ENCODE measurements around the gene ADGRG2.

ADGRG2 gene

DNA sequence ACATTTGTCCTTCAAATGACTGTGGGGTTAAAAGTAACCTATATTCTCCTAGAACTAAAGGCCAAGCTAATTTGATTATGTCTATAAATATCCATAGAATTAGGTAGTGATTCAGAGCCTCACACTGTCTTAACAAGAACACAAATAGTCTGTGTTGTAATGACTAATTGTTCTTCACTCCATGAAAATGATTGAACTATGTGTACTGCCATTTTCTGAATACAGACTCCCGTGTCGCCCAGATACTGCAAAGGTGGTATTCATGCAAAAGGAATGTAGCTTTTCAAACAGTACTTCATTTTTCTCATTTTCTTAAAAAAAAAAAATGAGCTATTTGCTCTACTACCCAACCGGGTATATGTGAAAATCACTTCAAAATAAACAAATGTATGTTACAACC lies 127.0 kb downstream of the ADGRG2 start:
- H3K27ac ChIP-seq (ENCODE audit: insufficient read depth in 1 of 2, low read depth in 1 of 2, low read length in 2 of 2, poor library complexity in 1 of 2, severe bottlenecking in 2 of 2): no peak overlapping the region
- no peaks in the 10 kb centered on the region for H3K9me3 ChIP-seq (ENCODE audit: control extremely low read depth in 1 of 5, control insufficient read depth in 4 of 5, insufficient read depth in 2 of 5, low read depth in 1 of 5, low read length in 4 of 5)
- peaks cover 0 to 2% (median 0%) of the 10 kb centered on the region in 5 experiments for H3K27me3 ChIP-seq (replicated peaks in 2 of 5; ENCODE audit: control insufficient read depth in 4 of 5, insufficient read depth in 5 of 5, low read length in 4 of 5)
- ChIA-PET CTCF (interaction anchor here (0.6 kb wide), 1 partner anchor 48 kb away, joined by 4 read pairs; no protein-coding TSS in a partner anchor), POLR2A (no interaction called here)
- H3K4me1 ChIP-seq (ENCODE audit: control extremely low read depth in 1 of 4, control insufficient read depth in 4 of 4, insufficient read depth in 4 of 4, low read length in 3 of 4): no peaks in the 10 kb centered on the region
- DNase-seq: no peak
- no peak overlapping the region for H3K4me3 ChIP-seq (ENCODE audit: control insufficient read depth in 1 of 7, extremely low read depth in 1 of 7, insufficient read depth in 4 of 7, low read depth in 2 of 7, low read length in 6 of 7)
- 100% methylated on average over 2 of the region's 3 CpGs for WGBS (ENCODE audit: insufficient coverage)
- H3K36me3 ChIP-seq (ENCODE audit: control insufficient read depth in 4 of 4, insufficient read depth in 4 of 4, low read length in 3 of 4): no peaks in the 10 kb centered on the region

DNA sequence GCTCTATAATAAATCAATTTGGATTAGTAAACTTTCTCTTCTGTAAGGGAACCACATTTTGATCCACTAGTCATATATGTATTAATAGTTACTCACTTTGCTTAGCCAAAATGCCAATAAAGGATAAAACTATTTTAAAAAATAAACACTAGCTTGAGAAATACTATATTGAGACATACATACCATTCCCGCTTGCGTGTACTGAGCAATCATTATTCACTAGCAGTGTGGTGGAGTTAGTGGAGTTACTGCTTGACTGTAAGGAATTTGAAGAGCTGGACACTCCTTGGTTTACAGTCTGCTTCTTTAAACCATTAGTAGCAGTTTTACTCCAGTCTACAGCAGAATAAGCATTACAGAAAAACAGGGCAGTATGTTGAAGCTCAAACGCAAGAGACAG lies 127.6 kb downstream of the ADGRG2 start:
- Histone ChIP-seq H3K27me3 (replicated peaks in 2 of 5; ENCODE audit: control insufficient read depth in 4 of 5, insufficient read depth in 5 of 5, low read length in 4 of 5) (peaks cover 0 to 2% (median 0%) of the 10 kb centered on the region in 5 experiments), H3K4me3 (ENCODE audit: control insufficient read depth in 1 of 7, extremely low read depth in 1 of 7, insufficient read depth in 4 of 7, low read depth in 2 of 7, low read length in 6 of 7) (no peak overlapping the region), H3K9me3 (ENCODE audit: control extremely low read depth in 1 of 5, control insufficient read depth in 4 of 5, insufficient read depth in 2 of 5, low read depth in 1 of 5, low read length in 4 of 5) (no peaks in the 10 kb centered on the region), H3K36me3 (ENCODE audit: control insufficient read depth in 4 of 4, insufficient read depth in 4 of 4, low read length in 3 of 4) (no peaks in the 10 kb centered on the region), H3K27ac (ENCODE audit: insufficient read depth in 1 of 2, low read depth in 1 of 2, low read length in 2 of 2, poor library complexity in 1 of 2, severe bottlenecking in 2 of 2) (no peak overlapping the region), H3K4me1 (ENCODE audit: control extremely low read depth in 1 of 4, control insufficient read depth in 4 of 4, insufficient read depth in 4 of 4, low read length in 3 of 4) (no peaks in the 10 kb centered on the region)
- WGBS (ENCODE audit: insufficient coverage): 100% methylated on average over 1 of the region's 3 CpGs
- no peak for DNase-seq
- CTCF ChIA-PET: no interaction called here
- POLR2A ChIA-PET: no interaction called here

- H3K4me3 ChIP-seq (ENCODE audit: control insufficient read depth in 1 of 7, extremely low read depth in 1 of 7, insufficient read depth in 4 of 7, low read depth in 2 of 7, low read length in 6 of 7): no peak overlapping the region
- no peak for DNase-seq
- ChIA-PET CTCF (interaction anchor here (0.6 kb wide), 1 partner anchor 25 kb away, joined by 3 read pairs; no protein-coding TSS in a partner anchor), POLR2A (no interaction called here)
- 92% methylated on average over 5 of the region's 7 CpGs for WGBS (ENCODE audit: insufficient coverage)
- H3K4me1 ChIP-seq (ENCODE audit: control extremely low read depth in 1 of 4, control insufficient read depth in 4 of 4, insufficient read depth in 4 of 4, low read length in 3 of 4): no peaks in the 10 kb centered on the region
- no peaks in the 10 kb centered on the region for H3K36me3 ChIP-seq (ENCODE audit: control insufficient read depth in 4 of 4, insufficient read depth in 4 of 4, low read length in 3 of 4)
- no peaks in the 10 kb centered on the region for H3K9me3 ChIP-seq (ENCODE audit: control extremely low read depth in 1 of 5, control insufficient read depth in 4 of 5, insufficient read depth in 2 of 5, low read depth in 1 of 5, low read length in 4 of 5)
- H3K27ac ChIP-seq (ENCODE audit: insufficient read depth in 1 of 2, low read depth in 1 of 2, low read length in 2 of 2, poor library complexity in 1 of 2, severe bottlenecking in 2 of 2): no peak overlapping the region
- H3K27me3 ChIP-seq (replicated peaks in 2 of 5; ENCODE audit: control insufficient read depth in 4 of 5, insufficient read depth in 5 of 5, low read length in 4 of 5): peaks cover 0 to 2% (median 0%) of the 10 kb centered on the region in 5 experiments
Observed at GRCh38 chrX:18992829-18993228, 129.4 kb downstream of the ADGRG2 start.

DNA sequence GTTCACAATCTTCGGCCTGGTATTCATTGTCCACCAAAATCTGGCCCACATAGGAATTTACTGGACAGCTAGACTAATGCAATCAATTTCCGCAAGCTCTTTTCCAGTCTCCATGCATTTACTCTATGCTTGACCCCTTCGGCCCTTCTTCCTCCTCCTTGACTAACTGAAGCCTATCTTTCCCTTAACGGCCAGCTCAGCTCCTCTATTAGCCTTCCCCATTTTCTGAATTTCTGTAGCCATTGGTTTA lies 137.2 kb downstream of the ADGRG2 start:
- ChIA-PET CTCF (interaction anchor here (0.9 to 1.2 kb wide), 3 partner anchors 11 to 349 kb away, joined by 3 to 4 read pairs (median 3); no protein-coding TSS in a partner anchor), POLR2A (no interaction called here)
- peaks cover 5 to 14% (median 8%) of the 10 kb centered on the region in 4 experiments for H3K4me1 ChIP-seq (ENCODE audit: control extremely low read depth in 1 of 4, control insufficient read depth in 4 of 4, insufficient read depth in 4 of 4, low read length in 3 of 4)
- H3K36me3 ChIP-seq (ENCODE audit: control insufficient read depth in 4 of 4, insufficient read depth in 4 of 4, low read length in 3 of 4): peaks cover 0 to 3% (median under 1%) of the 10 kb centered on the region in 4 experiments
- WGBS (ENCODE audit: insufficient coverage): 53% methylated on average over 2 of the region's 4 CpGs
- no peak for DNase-seq
- no peaks in the 10 kb centered on the region for H3K9me3 ChIP-seq (ENCODE audit: control extremely low read depth in 1 of 5, control insufficient read depth in 4 of 5, insufficient read depth in 2 of 5, low read depth in 1 of 5, low read length in 4 of 5)
- peak overlapping the region; percentile 55 to 88 (median 70) for H3K4me3 ChIP-seq (ENCODE audit: control insufficient read depth in 1 of 7, extremely low read depth in 1 of 7, insufficient read depth in 4 of 7, low read depth in 2 of 7, low read length in 6 of 7)
- H3K27me3 ChIP-seq (replicated peaks in 2 of 5; ENCODE audit: control insufficient read depth in 4 of 5, insufficient read depth in 5 of 5, low read length in 4 of 5): peaks cover 0 to 15% (median 0%) of the 10 kb centered on the region in 5 experiments
- H3K27ac ChIP-seq (ENCODE audit: insufficient read depth in 1 of 2, low read depth in 1 of 2, low read length in 2 of 2, poor library complexity in 1 of 2, severe bottlenecking in 2 of 2): peak overlapping the region; percentile 80 to 92

DNA sequence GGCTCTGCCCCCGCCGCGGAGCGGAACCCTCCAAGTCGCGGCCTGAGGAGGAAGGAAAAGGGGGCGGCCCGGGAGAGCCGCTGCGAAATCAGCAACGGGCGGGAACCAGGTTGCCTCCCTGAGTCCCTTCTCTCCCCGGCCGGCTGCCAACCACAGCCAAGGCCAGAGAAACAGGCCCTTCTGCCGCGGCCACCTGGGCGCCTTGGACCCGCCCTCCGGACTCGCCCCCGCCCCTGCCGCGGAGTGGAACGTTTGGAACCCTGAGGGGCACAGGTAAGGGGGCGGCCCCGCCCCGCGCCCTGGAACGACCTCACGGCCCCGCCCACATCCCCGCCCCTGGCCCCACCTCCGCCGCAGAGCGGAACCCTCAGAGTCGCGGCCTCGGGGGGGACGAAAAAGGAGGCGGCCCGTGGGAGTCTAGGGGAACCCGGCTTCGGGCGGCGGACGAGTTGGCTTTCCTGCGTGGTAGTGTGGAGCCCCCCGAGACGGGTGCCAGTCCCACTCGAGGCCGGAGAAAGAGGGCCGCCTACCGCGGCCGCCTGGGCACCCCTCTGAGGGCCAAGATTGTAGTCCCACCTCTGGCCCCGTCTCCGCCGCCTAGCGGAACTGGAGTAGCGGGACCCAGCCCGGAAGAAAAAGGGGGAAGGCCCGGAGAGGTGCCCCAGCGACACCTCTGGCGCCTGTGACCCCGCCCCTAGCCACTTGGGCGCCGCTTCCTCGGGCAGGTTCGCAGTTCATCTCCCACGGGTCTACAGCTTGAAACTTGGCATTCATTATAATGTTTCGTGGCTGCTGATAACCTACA lies 137.7 kb downstream of the ADGRG2 start:
- ChIA-PET CTCF (interaction anchor here (0.9 to 1.2 kb wide), 2 partner anchors 11 to 349 kb away, joined by 3 read pairs; no protein-coding TSS in a partner anchor), POLR2A (no interaction called here)
- Histone ChIP-seq H3K9me3 (ENCODE audit: control extremely low read depth in 1 of 5, control insufficient read depth in 4 of 5, insufficient read depth in 2 of 5, low read depth in 1 of 5, low read length in 4 of 5) (no peaks in the 10 kb centered on the region), H3K36me3 (ENCODE audit: control insufficient read depth in 4 of 4, insufficient read depth in 4 of 4, low read length in 3 of 4) (peaks cover 0 to 3% (median under 1%) of the 10 kb centered on the region in 4 experiments), H3K27ac (ENCODE audit: insufficient read depth in 1 of 2, low read depth in 1 of 2, low read length in 2 of 2, poor library complexity in 1 of 2, severe bottlenecking in 2 of 2) (peak overlapping the region; percentile 80 to 92), H3K27me3 (replicated peaks in 2 of 5; ENCODE audit: control insufficient read depth in 4 of 5, insufficient read depth in 5 of 5, low read length in 4 of 5) (peaks cover 0 to 15% (median 0%) of the 10 kb centered on the region in 5 experiments), H3K4me1 (ENCODE audit: control extremely low read depth in 1 of 4, control insufficient read depth in 4 of 4, insufficient read depth in 4 of 4, low read length in 3 of 4) (peaks cover 5 to 14% (median 8%) of the 10 kb centered on the region in 4 experiments), H3K4me3 (ENCODE audit: control insufficient read depth in 1 of 7, extremely low read depth in 1 of 7, insufficient read depth in 4 of 7, low read depth in 2 of 7, low read length in 6 of 7) (peak overlapping the region; percentile 55 to 88 (median 70))
- WGBS (ENCODE audit: insufficient coverage): 27% methylated on average over 42 of the region's 71 CpGs
- peak; percentile 81 to 90 (median 89) for DNase-seq

GRCh38 chrX:18983666-18984380 lies 138.4 kb downstream of the ADGRG2 start, which contains the start of gene PHKA2:
PHKA2 (minus strand) TSS chrX:18984114; CDS start chrX:18983932, 182 bp downstream.
- CTCF ChIA-PET: no interaction called here
- POLR2A ChIA-PET: no interaction called here
- no peaks in the 10 kb centered on the region for H3K9me3 ChIP-seq (ENCODE audit: control extremely low read depth in 1 of 5, control insufficient read depth in 4 of 5, insufficient read depth in 2 of 5, low read depth in 1 of 5, low read length in 4 of 5)
- H3K4me3 ChIP-seq (ENCODE audit: control insufficient read depth in 1 of 7, extremely low read depth in 1 of 7, insufficient read depth in 4 of 7, low read depth in 2 of 7, low read length in 6 of 7): peak within 1 kb of the TSS; percentile 55 to 88 (median 70)
- peak; percentile 7 to 44 (median 28) for DNase-seq
- peaks cover 0 to 3% (median under 1%) of the 10 kb centered on the region in 4 experiments for H3K36me3 ChIP-seq (ENCODE audit: control insufficient read depth in 4 of 4, insufficient read depth in 4 of 4, low read length in 3 of 4)
- peak within 1 kb of the TSS; percentile 80 to 92 for H3K27ac ChIP-seq (ENCODE audit: insufficient read depth in 1 of 2, low read depth in 1 of 2, low read length in 2 of 2, poor library complexity in 1 of 2, severe bottlenecking in 2 of 2)
- peaks cover 5 to 14% (median 8%) of the 10 kb centered on the region in 4 experiments for H3K4me1 ChIP-seq (ENCODE audit: control extremely low read depth in 1 of 4, control insufficient read depth in 4 of 4, insufficient read depth in 4 of 4, low read length in 3 of 4)
- 28% methylated on average over 55 of the region's 64 CpGs for WGBS (ENCODE audit: insufficient coverage)
- peaks cover 0 to 15% (median 0%) of the 10 kb centered on the region in 5 experiments for H3K27me3 ChIP-seq (replicated peaks in 2 of 5; ENCODE audit: control insufficient read depth in 4 of 5, insufficient read depth in 5 of 5, low read length in 4 of 5)
